BE2C (cell line): Measurements from ENCODE around the gene IFT20.
A peak's percentile ranks its signal among the peaks of the same experiment; 100 is the strongest.

Source experiments
- DNase-seq: peaks from one replicate; pipeline ENCODE4 v3.0.0-alpha.2; 2020
- H3K27me3 ChIP-seq: fragments of 250-450 bp; sonication (Bioruptor Pico); 2 replicates; pipeline ENCODE4 v1.5.1; 2020; ENCODE audit warnings: mild to moderate bottlenecking
- H3K36me3 ChIP-seq: fragments of 250-450 bp; sonication (Bioruptor Pico); 2 replicates; pipeline ENCODE4 v1.5.1; 2020; ENCODE audit warnings: mild to moderate bottlenecking
- H3K4me1 ChIP-seq: fragments of 250-450 bp; sonication (Bioruptor Pico); 2 replicates; pipeline ENCODE4 v1.5.1; 2020
- H3K4me3 ChIP-seq: 2 replicates; pipeline ENCODE4 v1.5.1; 2011; ENCODE audit warnings: low read depth, low read length
- H3K9me3 ChIP-seq: fragments of 250-450 bp; sonication (Bioruptor Pico); 2 replicates; pipeline ENCODE4 v1.5.1; 2020
- TF ChIP-seq, protein P1 (sequence below): IDR thresholded peaks from 2 replicates; pipeline ENCODE4 v1.5.1; 2012; ENCODE audit warnings: mild to moderate bottlenecking, low read depth, low read length

The IFT20 gene

DNA sequence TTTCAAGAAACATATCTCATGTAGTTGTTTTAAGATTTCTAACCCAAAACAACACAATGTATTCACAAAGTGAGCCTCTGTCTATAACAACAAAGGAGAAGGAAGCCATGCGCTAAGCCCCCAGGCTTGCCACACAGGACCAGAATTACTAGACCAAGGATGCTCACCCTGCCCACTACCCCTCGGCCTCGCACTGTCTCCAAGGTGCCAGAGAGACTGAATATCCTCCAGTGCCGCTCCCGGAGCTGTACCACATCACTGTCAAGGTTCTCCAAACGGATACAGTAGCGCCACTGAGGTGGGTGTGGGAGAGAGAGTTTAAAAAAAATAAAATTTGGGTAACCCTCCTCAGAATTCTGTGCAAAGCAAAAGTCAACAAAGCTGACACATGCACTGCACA, 15.0 kb upstream of the IFT20 start:
- DNase-seq, result no peak
- no peaks in the 10 kb centered on the region for H3K27me3 ChIP-seq
- H3K36me3 ChIP-seq, result peaks cover 11% of the 10 kb centered on the region; the same call in 1 of the 2 replicates
- H3K4me1 ChIP-seq, result no peaks in the 10 kb centered on the region
- no peaks in the 10 kb centered on the region for H3K9me3 ChIP-seq
- no peak overlapping the region for H3K4me3 ChIP-seq
- TF ChIP-seq, protein P1, sequence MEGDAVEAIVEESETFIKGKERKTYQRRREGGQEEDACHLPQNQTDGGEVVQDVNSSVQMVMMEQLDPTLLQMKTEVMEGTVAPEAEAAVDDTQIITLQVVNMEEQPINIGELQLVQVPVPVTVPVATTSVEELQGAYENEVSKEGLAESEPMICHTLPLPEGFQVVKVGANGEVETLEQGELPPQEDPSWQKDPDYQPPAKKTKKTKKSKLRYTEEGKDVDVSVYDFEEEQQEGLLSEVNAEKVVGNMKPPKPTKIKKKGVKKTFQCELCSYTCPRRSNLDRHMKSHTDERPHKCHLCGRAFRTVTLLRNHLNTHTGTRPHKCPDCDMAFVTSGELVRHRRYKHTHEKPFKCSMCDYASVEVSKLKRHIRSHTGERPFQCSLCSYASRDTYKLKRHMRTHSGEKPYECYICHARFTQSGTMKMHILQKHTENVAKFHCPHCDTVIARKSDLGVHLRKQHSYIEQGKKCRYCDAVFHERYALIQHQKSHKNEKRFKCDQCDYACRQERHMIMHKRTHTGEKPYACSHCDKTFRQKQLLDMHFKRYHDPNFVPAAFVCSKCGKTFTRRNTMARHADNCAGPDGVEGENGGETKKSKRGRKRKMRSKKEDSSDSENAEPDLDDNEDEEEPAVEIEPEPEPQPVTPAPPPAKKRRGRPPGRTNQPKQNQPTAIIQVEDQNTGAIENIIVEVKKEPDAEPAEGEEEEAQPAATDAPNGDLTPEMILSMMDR, result no peak

DNA sequence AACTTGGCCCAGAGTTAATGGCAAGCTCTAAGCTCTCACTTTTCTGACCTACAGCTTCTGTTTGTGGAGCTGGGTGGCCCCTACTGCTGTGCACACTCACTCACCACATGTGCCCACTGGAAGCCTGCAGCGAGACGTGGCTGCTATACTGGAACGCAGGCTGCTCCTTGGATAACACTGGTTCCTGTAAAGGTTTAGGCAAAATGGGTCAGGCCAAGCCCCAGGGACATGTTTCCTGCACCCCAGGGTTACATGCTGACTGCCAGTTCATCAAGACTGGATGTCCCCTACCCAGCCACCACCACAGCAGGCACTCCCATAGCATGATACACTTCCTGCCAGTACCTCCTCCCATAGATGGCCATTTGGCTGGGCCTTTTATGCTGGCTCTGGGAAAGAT, 13.7 kb upstream of the IFT20 start:
- Histone ChIP-seq H3K4me1 (no peaks in the 10 kb centered on the region), H3K9me3 (no peaks in the 10 kb centered on the region), H3K4me3 (no peak overlapping the region), H3K36me3 (peaks cover 10% of the 10 kb centered on the region; the same call in 1 of the 2 replicates), H3K27me3 (no peaks in the 10 kb centered on the region)
- DNase-seq, result no peak
- TF ChIP-seq, protein P1, result no peak

GRCh38 chr17:28347261-28347891, 12.1 kb upstream of the IFT20 start:
- no peaks in the 10 kb centered on the region for H3K4me1 ChIP-seq
- no peaks in the 10 kb centered on the region for H3K9me3 ChIP-seq
- TF ChIP-seq, protein P1, result no peak
- H3K4me3 ChIP-seq, result no peak overlapping the region
- H3K27me3 ChIP-seq, result no peaks in the 10 kb centered on the region
- 0 out of 2 replicates have a peak, but pooled peaks cover 3% of the 10 kb centered on the region for H3K36me3 ChIP-seq
- DNase-seq, result no peak

DNA sequence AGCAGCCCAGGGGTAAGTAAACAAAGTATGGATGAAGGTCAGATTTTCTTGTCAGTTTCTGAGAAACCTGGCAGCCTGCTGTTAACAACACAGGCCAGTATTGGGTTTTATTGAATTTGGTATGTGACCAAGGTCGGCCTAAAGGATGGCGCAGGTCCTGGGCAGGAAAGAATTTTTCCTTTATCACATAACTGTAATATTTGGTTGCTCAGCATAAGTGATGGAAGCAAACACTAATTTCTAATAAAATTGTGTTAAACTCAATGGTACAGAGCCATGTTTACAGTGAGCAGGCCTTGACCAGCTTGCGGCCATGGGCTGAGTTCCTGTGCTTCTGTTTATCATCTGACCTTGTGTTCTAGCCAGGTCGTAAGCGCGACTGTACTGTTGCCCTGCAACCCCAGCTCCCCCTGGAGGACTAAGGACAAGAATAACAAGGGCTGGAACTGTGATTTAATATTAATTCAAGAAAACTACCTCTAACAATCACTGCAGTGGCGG, 11.5 kb upstream of the IFT20 start:
- TF ChIP-seq, protein P1, result peak; percentile 32
- Histone ChIP-seq H3K36me3 (0 out of 2 replicates have a peak, but pooled peaks cover 3% of the 10 kb centered on the region), H3K4me1 (no peaks in the 10 kb centered on the region), H3K27me3 (no peaks in the 10 kb centered on the region), H3K4me3 (no peak overlapping the region), H3K9me3 (no peaks in the 10 kb centered on the region)
- DNase-seq, result no peak

- H3K36me3 ChIP-seq, result no peaks in the 10 kb centered on the region
These were observed 10.9 kb upstream of the IFT20 start for GRCh38 chr17:28346199-28346580.

More at GRCh38 chr17:28346199-28346580, 10.9 kb upstream of the IFT20 start:
- Histone ChIP-seq H3K27me3 (no peaks in the 10 kb centered on the region), H3K4me1 (no peaks in the 10 kb centered on the region), H3K4me3 (no peak overlapping the region), H3K9me3 (no peaks in the 10 kb centered on the region)
- no peak for DNase-seq
- TF ChIP-seq, protein P1, result no peak
